ENCODE results near the gene TMCC1. TPM values are rescaled to one million over a fixed set of nuclear protein-coding genes. Genes with fewer than 3 reads are reported as not detected.
"Not testable (repeated sequence)": the region's sequence is repeated elsewhere in the genome, so short reads cannot be mapped to it uniquely, and the experiment has no call there.

The TMCC1 gene
- total RNA-seq, 1 experiment from 2014 or later, result 20.8 TPM

DNA sequence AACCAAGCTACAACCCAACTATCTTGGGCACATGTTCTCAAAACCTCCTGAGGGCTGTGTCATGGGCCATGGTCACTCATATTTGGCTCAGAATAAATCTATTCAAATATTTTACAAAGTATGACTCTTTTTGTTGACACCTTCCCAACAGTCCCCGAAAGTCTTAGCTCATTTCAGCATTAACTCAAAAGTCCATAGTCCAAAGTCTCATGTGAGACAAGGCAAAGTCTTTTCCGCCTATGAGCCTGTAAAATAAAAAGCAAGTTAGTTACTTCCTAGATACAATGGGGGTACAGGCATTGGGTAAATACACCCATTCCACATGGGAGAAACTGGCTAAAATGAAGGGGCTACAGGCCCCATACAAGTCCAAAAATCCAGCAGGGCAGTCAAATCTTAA lies 197.1 kb downstream of the TMCC1 start:
- not testable (repeated sequence) for H3K27me3 ChIP-seq, DNase-seq, H3K9me3 ChIP-seq, H3K4me3 ChIP-seq, H3K36me3 ChIP-seq

DNA sequence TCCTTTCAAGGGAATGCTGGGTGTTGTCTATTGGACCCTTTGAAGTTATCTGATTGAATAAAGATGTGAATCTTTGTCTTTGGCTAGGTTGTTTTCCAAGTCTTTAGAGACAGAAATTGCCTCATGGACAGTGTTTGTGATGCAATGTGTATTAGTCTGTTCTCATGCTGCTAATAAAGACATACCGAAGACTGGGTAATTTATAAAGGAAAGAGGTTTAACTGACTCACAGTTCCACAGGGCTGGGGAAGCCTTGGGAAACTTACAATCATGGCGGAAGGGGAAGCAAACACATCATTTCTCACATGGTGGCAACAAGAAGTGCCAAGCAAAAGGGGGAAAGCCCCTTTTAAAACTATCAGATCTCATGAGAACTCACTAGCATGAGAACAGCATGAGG lies 198.3 kb downstream of the TMCC1 start:
- DNase-seq, result no peak
- Histone ChIP-seq H3K36me3 (no peaks in the 10 kb centered on the region), H3K9me3 (peaks cover 3% of the 10 kb centered on the region; the same call in 1 of the 2 replicates), H3K27me3 (no peaks in the 10 kb centered on the region), H3K4me3 (no peak overlapping the region)

DNA sequence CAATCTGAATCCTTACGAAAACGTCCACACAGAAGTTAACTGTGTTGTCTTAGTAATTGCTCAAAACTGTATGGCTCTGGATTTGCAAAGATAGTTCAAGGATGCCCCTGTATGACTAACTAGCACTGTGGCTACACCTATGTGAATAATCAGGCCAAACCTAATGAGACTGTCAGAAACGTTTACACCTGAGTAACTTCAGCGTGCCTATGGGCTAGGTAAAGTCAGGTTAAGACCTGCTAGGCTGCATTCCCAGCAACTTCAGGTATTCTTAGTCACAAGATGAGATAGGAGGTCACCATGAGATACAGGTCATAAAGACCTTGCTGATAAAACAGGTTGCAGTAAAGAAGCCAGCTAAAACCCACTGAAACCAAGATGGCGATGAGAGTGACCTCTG lies 199.3 kb downstream of the TMCC1 start:
- DNase-seq, result no peak
- H3K4me3 ChIP-seq, result no peak overlapping the region
- no peaks in the 10 kb centered on the region for H3K36me3 ChIP-seq
- peaks cover 3% of the 10 kb centered on the region; the same call in 1 of the 2 replicates for H3K9me3 ChIP-seq
- no peaks in the 10 kb centered on the region for H3K27me3 ChIP-seq

DNA sequence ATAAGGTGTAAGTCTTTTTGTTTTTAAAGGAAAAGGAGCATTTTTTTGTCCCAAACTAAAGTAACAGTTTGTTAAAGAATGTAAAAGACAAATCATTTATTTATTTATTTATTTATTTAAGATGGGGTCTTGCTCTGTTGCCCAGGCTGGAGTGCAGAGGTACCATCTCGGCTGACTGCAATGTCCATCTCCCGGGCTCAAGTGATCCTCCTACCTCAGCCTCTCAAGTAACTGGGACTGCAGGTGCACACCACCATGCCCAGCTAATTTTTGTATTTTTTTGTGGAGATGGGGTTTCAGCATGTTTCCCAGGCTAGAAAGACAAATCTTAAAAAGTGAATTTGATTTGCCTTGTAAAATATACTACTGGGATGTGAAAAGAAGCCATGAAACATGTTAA lies 200.8 kb downstream of the TMCC1 start:
- no peak overlapping the region for H3K4me3 ChIP-seq
- peaks cover 1% of the 10 kb centered on the region; the same call in 1 of the 2 replicates for H3K9me3 ChIP-seq
- no peak for DNase-seq
- no peaks in the 10 kb centered on the region for H3K27me3 ChIP-seq
- H3K36me3 ChIP-seq, result no peaks in the 10 kb centered on the region

DNA sequence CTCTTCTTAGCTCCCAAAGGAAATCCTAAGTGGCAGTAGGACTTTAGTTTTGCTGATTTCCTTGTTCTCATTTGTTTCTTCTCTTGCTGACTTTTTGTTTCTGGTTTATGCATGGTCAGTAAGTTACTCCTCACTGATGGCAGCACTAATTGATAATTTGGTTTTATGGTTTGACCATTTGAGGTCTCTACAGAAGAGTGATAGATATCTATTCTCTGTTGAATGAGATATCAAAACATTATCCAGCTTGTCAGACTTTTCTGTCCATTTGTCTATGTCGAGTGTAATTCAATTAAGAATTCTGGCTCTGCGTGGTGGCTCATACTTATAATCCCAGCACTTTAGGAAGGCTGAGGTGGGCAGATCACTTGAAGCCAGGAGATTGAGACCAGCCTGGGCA lies 202.5 kb downstream of the TMCC1 start:
- Histone ChIP-seq H3K9me3 (no peaks in the 10 kb centered on the region), H3K36me3 (no peaks in the 10 kb centered on the region; the same call in 1 of the 2 replicates), H3K27me3 (no peaks in the 10 kb centered on the region), H3K4me3 (no peak overlapping the region)
- no peak for DNase-seq

DNA sequence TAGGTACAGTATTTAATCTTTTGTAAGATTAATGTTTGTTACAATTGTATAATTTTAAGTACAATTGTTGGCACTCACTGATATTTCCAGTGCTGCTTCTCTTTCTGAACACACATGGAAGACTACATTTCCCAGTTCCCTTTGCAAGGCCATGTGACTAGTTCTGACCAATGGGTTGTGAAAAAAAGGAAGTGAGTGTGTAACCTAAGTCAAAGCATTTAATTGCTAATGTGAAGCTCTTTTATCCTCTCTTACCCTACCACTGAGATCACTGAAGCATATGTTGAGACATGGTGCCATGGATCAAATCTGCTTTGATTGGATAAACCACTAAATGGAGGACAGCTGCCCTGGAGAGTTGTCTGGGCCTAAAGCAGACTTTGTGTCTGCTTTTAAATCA lies 203.1 kb downstream of the TMCC1 start:
- Histone ChIP-seq H3K27me3 (no peaks in the 10 kb centered on the region), H3K9me3 (no peaks in the 10 kb centered on the region)
- DNase-seq, result peak; percentile 9

DNA sequence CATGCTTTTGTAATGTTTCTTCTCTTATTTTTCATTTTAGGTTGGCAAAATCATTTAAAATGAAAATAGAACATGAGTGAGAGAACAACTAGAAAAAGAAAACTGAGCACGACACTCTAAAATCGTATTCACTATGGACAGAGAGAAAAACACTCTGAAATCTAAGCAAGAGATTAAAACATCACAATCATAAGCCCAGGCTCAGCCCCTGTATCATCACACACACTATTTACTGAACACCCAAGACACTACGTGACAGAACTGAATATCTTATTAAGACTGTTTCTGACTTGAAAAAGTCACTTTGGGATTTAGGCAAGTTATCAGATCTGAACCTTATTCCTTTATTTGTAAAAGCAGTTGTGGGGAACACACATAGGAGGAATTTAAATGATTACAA lies 204.5 kb downstream of the TMCC1 start:
- Histone ChIP-seq H3K9me3 (no peaks in the 10 kb centered on the region), H3K27me3 (no peaks in the 10 kb centered on the region), H3K4me3 (no peak overlapping the region), H3K36me3 (no peaks in the 10 kb centered on the region; the same call in 1 of the 2 replicates)
- DNase-seq, result no peak

More for the DNA sequence above, 203.1 kb downstream of the TMCC1 start:
- Histone ChIP-seq H3K36me3 (no peaks in the 10 kb centered on the region; the same call in 1 of the 2 replicates), H3K4me3 (no peak overlapping the region)

DNA sequence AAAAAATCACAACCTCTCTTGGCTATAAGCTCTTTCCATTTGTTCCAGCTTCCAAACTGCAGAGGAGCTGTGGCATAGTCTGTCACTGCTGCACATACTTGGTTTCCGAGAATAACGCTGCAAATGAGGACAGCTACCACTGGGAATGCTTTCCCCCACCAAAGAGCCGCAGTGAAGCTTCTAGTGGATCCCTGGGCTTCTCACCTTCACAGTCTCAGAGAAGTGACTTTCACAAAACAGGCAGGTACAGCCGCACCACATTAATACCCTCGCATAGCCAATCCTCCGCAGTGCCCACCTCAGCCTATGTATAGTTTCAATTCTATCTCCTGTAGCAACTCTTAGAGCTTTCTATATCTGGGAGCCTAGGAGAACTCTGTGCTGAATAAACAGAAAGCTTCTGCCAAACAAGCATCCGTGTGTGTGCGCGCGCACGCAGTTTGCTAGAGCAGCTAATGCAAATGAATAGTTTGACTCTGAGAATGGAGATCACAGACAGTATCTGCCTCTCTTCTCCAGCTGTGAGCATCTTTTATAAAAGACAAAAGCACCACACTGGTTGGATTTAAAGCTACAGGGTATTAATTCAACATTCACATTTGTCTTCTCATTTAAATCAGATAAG lies 205.1 kb downstream of the TMCC1 start:
- Histone ChIP-seq H3K27me3 (no peaks in the 10 kb centered on the region), H3K4me3 (no peak overlapping the region), H3K36me3 (no peaks in the 10 kb centered on the region; the same call in 1 of the 2 replicates), H3K9me3 (no peaks in the 10 kb centered on the region)
- no peak for DNase-seq

DNA sequence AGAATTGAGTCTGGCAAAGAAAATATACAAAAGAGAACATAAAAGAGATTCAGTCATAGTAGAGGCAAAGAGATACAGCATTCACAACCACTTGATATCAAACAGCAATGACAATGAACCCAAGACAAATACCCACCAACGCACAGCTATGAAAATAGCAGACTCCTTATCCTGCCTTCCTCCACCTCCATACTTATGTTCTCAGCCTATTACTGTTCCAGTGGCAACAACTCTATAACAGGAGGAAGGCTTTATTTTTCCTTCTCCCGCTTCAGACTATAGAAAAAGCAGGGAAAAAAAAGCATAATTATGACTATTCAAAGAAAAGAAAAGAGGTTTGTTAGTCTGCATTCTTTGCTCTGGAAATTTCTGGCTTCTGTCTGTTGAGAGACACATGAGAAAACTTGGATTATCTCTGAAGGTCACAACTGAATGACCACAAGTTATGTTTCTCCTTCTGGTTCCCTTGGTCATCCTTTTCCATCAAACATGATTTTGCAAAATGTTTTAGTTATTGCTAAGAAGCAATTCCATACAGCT lies 205.9 kb downstream of the TMCC1 start:
- Histone ChIP-seq H3K36me3 (no peaks in the 10 kb centered on the region; the same call in 1 of the 2 replicates), H3K4me3 (no peak overlapping the region), H3K9me3 (no peaks in the 10 kb centered on the region), H3K27me3 (no peaks in the 10 kb centered on the region)
- no peak for DNase-seq

DNA sequence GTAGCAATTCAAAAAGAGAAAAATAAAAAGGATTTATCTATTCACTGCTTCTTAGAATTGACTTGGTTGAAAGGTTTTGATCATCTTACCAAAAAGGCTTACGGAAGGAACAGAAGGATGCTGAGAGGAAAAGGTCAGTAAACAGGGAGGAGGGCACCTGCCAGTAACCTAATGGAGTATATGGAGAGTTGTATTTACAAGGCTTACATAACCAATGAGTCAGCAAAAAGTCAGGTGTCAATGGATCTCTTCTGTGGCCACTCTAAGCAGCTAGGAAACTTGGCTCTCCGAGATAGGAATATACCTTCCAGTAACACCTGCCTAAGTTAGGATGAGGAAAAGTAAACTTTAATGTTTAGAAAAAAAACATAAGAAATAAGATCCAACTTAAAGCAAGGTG lies 206.6 kb downstream of the TMCC1 start:
- no peaks in the 10 kb centered on the region for H3K9me3 ChIP-seq
- no peak for DNase-seq
- no peak overlapping the region for H3K4me3 ChIP-seq
- no peaks in the 10 kb centered on the region for H3K27me3 ChIP-seq
- no peaks in the 10 kb centered on the region; the same call in 1 of the 2 replicates for H3K36me3 ChIP-seq

DNA sequence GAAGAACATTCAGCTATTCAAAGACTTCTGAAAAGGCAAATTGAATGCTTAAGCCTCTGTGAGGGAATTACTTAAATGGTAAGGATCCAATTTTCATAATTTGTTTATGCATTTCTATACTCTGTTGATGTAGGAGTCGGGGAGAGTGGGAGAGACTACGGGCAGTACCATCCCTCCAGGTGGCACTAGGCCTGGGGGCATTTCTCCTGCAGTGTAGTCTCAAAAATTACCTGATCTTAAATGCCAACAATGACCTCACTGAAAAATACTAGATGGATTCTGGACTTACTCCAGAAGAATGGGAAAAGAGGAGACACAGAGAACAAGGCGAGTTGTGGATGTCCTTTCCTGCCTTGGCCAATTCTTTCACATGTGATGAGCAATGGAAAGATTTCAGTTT lies 209.2 kb downstream of the TMCC1 start:
- no peak overlapping the region for H3K4me3 ChIP-seq
- no peaks in the 10 kb centered on the region; the same call in 1 of the 2 replicates for H3K36me3 ChIP-seq
- no peak for DNase-seq
- H3K27me3 ChIP-seq, result no peaks in the 10 kb centered on the region
- H3K9me3 ChIP-seq, result no peaks in the 10 kb centered on the region

DNA sequence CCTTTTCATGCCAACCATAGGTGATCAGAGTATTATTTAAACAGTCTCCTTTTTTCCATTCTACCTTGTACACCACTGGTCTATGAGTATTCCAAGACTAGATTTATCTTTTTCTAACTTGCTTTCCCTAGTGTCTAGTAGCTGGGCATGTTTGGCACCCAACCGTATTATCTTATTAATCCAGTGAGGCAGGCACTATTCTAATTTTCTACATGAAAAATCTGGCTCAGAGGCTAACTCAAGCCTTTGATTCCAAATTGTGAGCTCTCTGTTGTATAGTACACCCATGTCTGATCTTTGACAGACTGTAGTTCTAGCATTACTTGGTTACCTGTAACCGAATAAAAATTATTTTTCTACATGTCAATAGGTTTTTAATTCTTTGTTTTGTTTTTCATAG lies 210.3 kb downstream of the TMCC1 start:
- no peaks in the 10 kb centered on the region for H3K27me3 ChIP-seq
- no peaks in the 10 kb centered on the region for H3K9me3 ChIP-seq
- no peaks in the 10 kb centered on the region; the same call in 1 of the 2 replicates for H3K36me3 ChIP-seq
- no peak overlapping the region for H3K4me3 ChIP-seq
- DNase-seq, result no peak

DNA sequence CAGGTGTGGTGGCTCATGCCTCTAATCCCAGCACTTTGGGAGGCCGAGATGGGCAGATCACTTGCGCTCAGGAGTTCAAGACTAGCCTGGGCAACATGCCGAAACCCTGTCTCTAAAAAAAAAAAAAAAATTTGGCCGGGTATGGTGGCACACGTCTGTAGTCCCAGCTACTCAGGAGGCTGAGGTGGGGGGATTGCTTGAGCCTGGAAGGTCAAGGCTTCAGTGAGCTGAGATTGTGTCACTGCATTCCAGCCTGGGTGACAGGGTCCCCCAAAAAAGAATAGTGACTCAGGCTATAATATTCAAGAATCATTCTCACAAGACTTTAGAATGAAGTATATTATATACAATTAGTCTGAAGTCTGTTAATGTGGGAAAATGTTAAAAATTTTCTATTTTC lies 216.5 kb downstream of the TMCC1 start:
- DNase-seq, result no peak
- no peaks in the 10 kb centered on the region for H3K27me3 ChIP-seq

DNA sequence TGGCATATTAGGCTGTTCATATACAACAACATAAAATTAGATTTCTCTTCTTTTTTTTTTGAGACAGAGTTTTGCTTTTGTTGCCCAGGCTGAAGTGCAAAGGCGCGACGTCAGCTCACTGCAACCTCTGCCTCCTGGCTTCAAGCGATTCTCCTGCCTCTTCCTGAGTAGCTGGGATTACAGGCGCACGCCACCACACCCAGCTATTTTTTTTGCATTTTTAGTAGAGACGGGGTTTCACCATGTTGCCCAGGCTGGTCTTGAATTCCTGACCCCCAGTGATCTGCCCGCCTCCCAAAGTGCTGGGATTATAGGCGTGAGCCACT lies 218.8 kb downstream of the TMCC1 start:
- not testable (repeated sequence) for H3K4me3 ChIP-seq, H3K27me3 ChIP-seq, H3K36me3 ChIP-seq, H3K9me3 ChIP-seq, DNase-seq

More for the DNA sequence above, 216.5 kb downstream of the TMCC1 start:
- Histone ChIP-seq H3K4me3 (no peak overlapping the region), H3K9me3 (no peaks in the 10 kb centered on the region), H3K36me3 (no peaks in the 10 kb centered on the region)

DNA sequence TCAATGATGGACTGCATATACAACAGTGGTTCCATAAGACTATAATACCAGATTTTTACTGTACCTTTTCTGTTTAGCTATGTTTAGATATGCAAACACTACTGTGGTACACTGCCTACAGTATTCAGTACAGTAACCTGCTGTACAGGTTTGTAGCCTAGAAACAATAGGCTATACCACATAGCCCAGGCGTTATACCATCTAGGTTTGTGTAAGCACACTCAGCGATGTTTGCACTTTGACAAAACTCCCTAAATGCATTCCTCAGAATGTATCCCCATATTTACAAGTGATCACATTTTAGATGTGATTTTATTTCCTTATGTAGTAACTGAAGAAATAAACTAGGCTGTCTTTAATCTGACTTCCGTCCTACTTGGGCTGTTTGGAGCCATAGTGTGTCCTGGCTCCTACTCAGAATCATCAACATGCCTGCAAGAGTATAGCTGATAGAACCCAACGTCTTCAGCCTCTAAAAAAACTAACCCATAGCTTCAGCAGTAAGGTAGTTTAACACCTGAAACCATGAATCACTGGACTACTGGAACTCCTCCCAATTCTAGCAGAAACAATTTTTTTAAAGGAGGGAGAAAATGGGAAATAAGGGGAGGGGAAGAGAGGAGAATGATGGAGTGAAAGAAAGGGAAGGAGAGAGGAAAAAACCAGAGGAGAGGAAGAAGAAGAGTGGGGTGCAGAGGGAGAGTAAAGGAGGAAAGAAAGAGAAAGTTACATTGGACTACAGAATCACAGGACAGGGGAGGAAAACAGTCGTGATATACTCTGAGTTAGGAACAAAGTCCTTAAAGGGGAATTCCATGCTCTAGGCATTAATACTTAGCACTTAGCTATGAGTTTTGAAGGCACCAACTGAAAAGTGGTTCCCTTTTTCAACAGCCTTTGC lies 219.4 kb downstream of the TMCC1 start:
- H3K36me3 ChIP-seq, result peaks cover 12% of the 10 kb centered on the region
- no peak for DNase-seq
- no peak overlapping the region for H3K4me3 ChIP-seq
- no peaks in the 10 kb centered on the region for H3K27me3 ChIP-seq
- H3K9me3 ChIP-seq, result no peaks in the 10 kb centered on the region

DNA sequence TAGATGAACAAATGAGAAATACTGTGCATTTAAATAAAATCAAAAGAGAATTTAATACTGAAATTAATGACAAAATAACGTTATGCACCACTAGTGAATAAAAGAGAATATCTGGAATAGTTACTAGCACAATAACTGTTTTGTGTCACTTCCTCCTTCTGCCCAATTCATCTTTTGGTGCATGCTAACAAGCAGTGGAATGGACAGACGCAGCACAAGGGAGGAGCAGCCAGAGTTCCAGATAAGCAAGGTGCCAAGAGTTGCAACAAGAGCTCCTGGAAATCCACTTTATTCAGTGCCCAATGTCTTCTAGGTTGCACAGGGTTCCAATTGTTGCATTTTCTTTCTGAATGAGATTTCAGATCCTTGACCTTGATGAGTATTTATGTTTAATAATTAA lies 220.5 kb downstream of the TMCC1 start:
- no peak overlapping the region for H3K4me3 ChIP-seq
- H3K27me3 ChIP-seq, result no peaks in the 10 kb centered on the region
- no peak for DNase-seq
- peaks cover 12% of the 10 kb centered on the region for H3K36me3 ChIP-seq
- no peaks in the 10 kb centered on the region for H3K9me3 ChIP-seq

DNA sequence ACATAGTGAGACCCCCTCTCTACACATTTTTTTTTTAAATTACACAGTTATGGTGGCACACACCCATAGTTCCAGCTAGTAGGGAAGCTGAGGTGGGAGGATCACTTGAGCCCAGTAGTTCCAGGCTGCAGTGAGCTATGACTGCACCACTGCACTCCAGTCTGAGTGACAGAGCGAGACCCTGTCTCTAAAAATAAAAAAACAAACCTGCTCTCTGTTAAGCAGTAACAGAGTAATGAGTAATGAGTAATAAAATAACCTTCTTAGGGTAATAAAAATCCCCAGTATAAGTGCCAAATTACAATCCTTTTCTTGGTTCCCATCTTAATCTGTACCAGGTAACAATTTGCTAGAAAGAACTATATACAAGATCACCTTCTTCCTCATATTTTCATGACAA lies 221.1 kb downstream of the TMCC1 start:
- no peak for DNase-seq
- no peaks in the 10 kb centered on the region for H3K9me3 ChIP-seq
- H3K36me3 ChIP-seq, result peaks cover 12% of the 10 kb centered on the region
- no peak overlapping the region for H3K4me3 ChIP-seq
- H3K27me3 ChIP-seq, result no peaks in the 10 kb centered on the region
